ENCODE data around the gene SLC39A2. TPM values are rescaled to one million over a fixed set of nuclear protein-coding genes. Genes with fewer than 3 reads are reported as not detected.
A peak's percentile ranks its signal among the peaks of the same experiment; 100 is the strongest.

The SLC39A2 gene
- total RNA-seq, 2 donors from 2014 or later: 1.7 to 20.1 TPM

GRCh38 chr14:21034707-21035106 lies 35.6 kb downstream of the SLC39A2 start, which contains the start of gene RNASE13:
TSS of gene RNASE13 (minus strand) at chr14:21034807. CDS start at chr14:21034288, 519 bp downstream.
- Histone ChIP-seq H3K27me3 (replicated peaks; ENCODE audit: insufficient read depth) (no peaks in the 10 kb centered on the region), H3K9me3 (no peaks in the 10 kb centered on the region), H3K36me3 (no peaks in the 10 kb centered on the region), H3K4me3 (no peak within 1 kb of the TSS), H3K27ac (no peak within 1 kb of the TSS), H3K4me1 (replicated peaks) (peaks cover 11% of the 10 kb centered on the region)
- no peak for DNase-seq (ENCODE audit: low spot score)
- 62% methylated on average over 5 of the region's 5 CpGs for WGBS
- TF ChIP-seq POLR2AphosphoS5 (IDR thresholded peaks at IDR 0.05): no peak
- no peak for TF ChIP-seq POLR2A (IDR thresholded peaks at IDR 0.05)
- no peak for TF ChIP-seq CTCF (IDR thresholded peaks at IDR 0.05)
- intact Hi-C loops (cut with DNase I): no loop called here

GRCh38 chr14:21036751-21037150 lies 37.7 kb downstream of the SLC39A2 start:
- H3K4me1 ChIP-seq (replicated peaks): peaks cover 14% of the 10 kb centered on the region
- TF ChIP-seq CTCF (IDR thresholded peaks at IDR 0.05) (no peak), POLR2A (IDR thresholded peaks at IDR 0.05) (no peak), POLR2AphosphoS5 (IDR thresholded peaks at IDR 0.05) (no peak)
- no peaks in the 10 kb centered on the region for H3K36me3 ChIP-seq
- no peak for DNase-seq (ENCODE audit: low spot score)
- intact Hi-C loops (cut with DNase I): no loop called here
- H3K27ac ChIP-seq: no peak overlapping the region
- WGBS: 91% methylated on average over 7 of the region's 7 CpGs
- no peaks in the 10 kb centered on the region for H3K9me3 ChIP-seq
- H3K4me3 ChIP-seq: no peak overlapping the region
- no peaks in the 10 kb centered on the region for H3K27me3 ChIP-seq (replicated peaks; ENCODE audit: insufficient read depth)

- TF ChIP-seq POLR2A (IDR thresholded peaks at IDR 0.05): no peak
- no peak for TF ChIP-seq CTCF (IDR thresholded peaks at IDR 0.05)
- no peak for TF ChIP-seq POLR2AphosphoS5 (IDR thresholded peaks at IDR 0.05)
- intact Hi-C loops (cut with DNase I): no loop called here
- H3K27ac ChIP-seq: no peak overlapping the region
- no peaks in the 10 kb centered on the region for H3K36me3 ChIP-seq
- 94% methylated on average over 3 of the region's 3 CpGs for whole genome bisulfite sequencing
- no peaks in the 10 kb centered on the region for H3K9me3 ChIP-seq
- H3K4me1 ChIP-seq (replicated peaks): peaks cover 14% of the 10 kb centered on the region
- DNase-seq (ENCODE audit: low spot score): no peak
- H3K4me3 ChIP-seq: no peak overlapping the region
- H3K27me3 ChIP-seq (replicated peaks; ENCODE audit: insufficient read depth): no peaks in the 10 kb centered on the region
Observed at GRCh38 chr14:21037156-21037555, 38.1 kb downstream of the SLC39A2 start.

GRCh38 chr14:21038441-21039422 lies 39.6 kb downstream of the SLC39A2 start:
- H3K27me3 ChIP-seq (replicated peaks; ENCODE audit: insufficient read depth): no peaks in the 10 kb centered on the region
- DNase-seq (ENCODE audit: low spot score): peak; percentile 88
- H3K9me3 ChIP-seq: no peaks in the 10 kb centered on the region
- no peak overlapping the region for H3K4me3 ChIP-seq
- TF ChIP-seq POLR2A (IDR thresholded peaks at IDR 0.05): peak; percentile 21
- TF ChIP-seq POLR2AphosphoS5 (IDR thresholded peaks at IDR 0.05): peak; percentile 89
- peak in 1 of 4 experiments; percentile 7 for TF ChIP-seq CTCF (IDR thresholded peaks at IDR 0.05)
- peaks cover 14% of the 10 kb centered on the region for H3K4me1 ChIP-seq (replicated peaks)
- peak overlapping the region; percentile 77 to 80 for H3K27ac ChIP-seq
- intact Hi-C loops (cut with DNase I): loop anchor here (2.0 kb wide), 1 partner anchor 14 kb away; the partner anchor contains the start of gene NDRG2
- 12% methylated on average over 10 of the region's 10 CpGs for WGBS
- no peaks in the 10 kb centered on the region for H3K36me3 ChIP-seq
